Activated CD4-positive, alpha-beta T cell treated with anti-CD3 and anti-CD28 coated beads, Interleukin-2, amount 50 U/mL, for 4 hours (primary cell): Measurements from ENCODE around the gene CARD9.

ENCODE experiments used
- DNase-seq, 2 experiments: peaks; one replicate each; pipeline ENCODE4 v3.0.0-alpha.2; 2020

CARD9 gene

DNA sequence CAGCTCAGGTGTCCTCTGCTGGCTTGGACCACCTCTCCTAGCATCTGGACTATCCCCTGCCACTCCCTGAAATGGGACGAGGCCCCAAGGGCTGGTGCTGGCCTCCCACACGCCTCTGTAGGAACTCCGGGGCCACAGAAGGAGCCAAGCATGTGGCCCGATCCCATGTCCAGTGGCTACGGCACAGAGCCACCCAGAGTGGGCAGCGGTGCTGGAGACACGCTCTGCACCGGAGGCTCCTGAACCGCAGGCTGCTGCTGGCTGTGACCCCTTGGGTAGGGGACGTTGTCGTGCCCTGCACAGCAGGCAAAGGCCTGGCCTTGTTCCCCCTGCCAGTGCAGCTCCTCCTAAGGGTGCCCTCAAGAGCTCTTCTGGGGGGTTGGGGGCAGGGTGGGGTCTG lies 6.4 kb upstream of the CARD9 start:
- DNase-seq = no peak

DNA sequence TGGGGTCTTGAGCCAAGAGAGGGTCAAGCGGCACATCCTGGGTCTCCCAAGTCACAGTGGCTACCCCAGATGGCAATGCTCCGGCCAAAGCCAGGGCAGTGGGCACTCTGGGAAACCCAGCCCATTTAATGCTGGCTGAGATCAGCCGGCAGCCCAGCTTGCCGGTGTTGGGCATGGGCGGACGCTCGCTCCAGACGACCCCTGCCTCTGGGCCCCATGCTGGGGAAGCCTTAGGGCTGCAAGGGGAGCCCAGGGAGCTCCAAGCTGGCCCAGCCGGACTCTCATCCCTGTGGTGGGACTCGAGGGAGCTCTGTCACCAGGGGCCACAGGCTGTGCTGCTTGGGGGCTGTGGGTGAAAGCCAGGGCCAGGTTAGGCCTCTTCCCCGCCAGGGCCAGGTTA lies 5.9 kb upstream of the CARD9 start:
- DNase-seq = no peak

GRCh38 chr9:136379003-136379287 lies 5.5 kb upstream of the CARD9 start:
- DNase-seq = no peak

GRCh38 chr9:136378170-136379002 lies 4.9 kb upstream of the CARD9 start:
- DNase-seq = no peak

DNA sequence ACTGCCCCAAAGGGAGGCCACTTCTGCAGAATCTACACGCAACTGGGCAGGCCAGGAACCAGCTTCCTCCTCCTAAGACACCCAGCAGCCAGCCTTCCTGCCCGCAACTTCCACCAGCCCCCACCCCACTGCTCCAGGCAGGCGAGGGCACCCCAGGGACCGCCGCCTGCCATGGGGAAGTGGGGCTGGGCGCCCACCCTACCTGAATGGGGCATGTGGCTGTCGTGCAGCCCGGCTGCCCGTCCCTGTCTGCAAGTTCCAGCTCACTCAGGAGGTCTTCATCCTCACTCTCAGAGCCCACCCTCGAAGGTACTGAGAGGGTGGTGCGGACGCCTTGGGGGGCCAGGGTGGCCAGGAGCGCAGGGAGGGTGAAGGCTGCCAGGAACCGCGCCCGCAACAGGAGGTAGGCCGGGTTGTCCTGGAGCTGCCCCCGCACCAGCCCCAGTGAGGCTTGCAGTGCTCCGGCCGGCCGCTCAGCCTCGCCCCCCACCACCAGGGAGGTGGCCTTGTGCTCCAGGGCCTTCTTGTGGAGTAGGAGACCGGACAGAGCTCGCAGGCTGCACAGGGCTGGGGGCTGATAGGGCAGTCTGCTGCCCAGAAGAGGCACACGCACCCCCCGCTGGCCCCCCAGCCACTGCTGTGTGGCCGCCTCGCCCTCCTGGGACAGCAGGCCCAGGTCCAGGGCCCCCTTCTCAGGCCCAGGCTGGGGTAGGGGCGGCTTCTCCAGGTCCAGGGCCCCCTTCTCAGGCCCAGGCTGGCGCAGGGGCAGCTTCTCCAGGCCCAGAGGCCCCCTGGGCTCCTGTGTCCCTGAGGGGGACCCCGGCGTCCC lies 4.1 kb upstream of the CARD9 start:
- no peak for DNase-seq

- no peak for DNase-seq
Observed at GRCh38 chr9:136376457-136376856, 3.0 kb upstream of the CARD9 start.

DNA sequence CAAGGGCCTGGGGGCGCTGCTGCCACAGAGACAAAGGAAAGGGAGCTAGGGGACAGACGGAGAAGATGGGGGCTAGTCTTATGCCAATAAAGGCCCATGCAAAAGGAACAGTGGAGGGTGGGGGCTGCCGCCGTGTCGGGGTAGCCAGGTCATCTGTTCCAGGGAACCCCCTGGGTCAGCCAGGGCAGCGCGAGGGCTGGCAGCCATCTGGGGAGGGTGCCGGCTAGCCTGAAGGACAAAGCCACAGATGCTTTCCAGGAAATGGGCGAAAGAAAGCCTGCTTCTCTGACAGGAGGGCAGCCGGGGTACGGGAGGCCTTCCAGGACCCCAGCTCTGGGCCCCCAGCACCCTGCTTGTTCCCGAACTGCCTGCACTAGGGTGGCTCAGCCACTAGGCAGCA lies 1.6 kb upstream of the CARD9 start:
- no peak for DNase-seq

- no peak for DNase-seq
Observed at GRCh38 chr9:136374183-136374575, 710 bp upstream of the CARD9 start.

GRCh38 chr9:136372561-136373299 lies 739 bp downstream of the CARD9 start:
- DNase-seq = no peak

DNA sequence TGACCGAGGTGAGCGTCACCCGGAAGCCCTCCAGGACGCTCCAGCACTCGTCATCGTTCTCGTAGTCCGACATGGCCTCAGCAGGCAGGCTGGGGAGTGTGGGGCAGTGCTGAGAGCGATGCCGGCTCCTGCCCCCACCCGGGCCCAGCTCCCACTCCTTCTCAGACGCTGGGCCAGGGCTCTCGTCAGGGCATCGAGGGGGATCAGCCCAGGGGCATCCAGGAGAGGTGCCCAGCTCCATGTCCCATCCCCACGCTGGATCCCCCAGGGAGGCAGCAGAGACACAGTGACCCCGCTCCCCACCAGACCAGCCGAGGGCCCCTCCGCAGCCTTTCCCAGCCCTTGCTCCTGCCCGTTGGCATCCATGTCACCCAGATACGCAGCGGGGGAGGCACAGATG lies 1.5 kb downstream of the CARD9 start:
- no peak for DNase-seq

DNA sequence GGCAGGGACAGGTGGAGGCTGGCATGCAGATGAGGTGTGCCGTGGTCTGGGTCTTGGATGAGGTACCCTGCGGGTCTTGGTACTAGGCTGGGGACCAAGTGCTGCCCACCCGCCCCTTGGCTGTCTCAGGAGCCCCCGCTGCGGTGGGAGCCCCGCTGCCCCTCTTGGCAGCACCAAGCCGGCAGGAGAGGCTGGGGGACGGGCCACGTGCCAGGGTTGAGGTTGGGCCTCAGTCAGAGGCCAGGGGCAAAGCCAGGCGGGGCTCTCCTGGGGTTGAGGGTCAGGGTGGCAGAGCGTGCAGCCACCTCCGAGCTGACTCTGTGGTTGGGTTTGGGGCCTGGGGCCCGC lies 2.0 kb downstream of the CARD9 start:
- no peak for DNase-seq

GRCh38 chr9:136370687-136371532 lies 2.6 kb downstream of the CARD9 start:
- no peak for DNase-seq

DNA sequence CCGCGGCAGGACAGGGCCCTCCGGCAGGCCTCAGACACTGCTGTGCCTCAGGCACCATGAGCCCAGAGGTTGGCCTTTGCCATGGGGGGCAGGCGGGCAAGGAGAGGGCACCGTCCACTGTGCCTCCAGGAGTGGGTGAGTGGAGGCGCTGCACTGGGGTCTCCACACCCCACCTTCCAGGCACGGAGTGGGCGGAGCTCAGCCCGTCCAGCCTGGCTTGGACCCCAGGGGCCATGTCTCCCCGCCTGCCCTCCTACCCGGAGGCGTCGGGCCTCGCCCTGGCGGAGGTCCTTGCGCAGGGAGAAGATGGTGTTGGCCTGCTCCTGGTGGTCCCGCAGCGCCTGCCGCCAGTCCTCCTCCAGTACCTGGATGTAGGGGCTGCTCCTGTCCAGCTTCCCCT lies 3.4 kb downstream of the CARD9 start:
- DNase-seq = no peak

GRCh38 chr9:136368190-136368589 lies 5.3 kb downstream of the CARD9 start:
- no peak for DNase-seq

DNA sequence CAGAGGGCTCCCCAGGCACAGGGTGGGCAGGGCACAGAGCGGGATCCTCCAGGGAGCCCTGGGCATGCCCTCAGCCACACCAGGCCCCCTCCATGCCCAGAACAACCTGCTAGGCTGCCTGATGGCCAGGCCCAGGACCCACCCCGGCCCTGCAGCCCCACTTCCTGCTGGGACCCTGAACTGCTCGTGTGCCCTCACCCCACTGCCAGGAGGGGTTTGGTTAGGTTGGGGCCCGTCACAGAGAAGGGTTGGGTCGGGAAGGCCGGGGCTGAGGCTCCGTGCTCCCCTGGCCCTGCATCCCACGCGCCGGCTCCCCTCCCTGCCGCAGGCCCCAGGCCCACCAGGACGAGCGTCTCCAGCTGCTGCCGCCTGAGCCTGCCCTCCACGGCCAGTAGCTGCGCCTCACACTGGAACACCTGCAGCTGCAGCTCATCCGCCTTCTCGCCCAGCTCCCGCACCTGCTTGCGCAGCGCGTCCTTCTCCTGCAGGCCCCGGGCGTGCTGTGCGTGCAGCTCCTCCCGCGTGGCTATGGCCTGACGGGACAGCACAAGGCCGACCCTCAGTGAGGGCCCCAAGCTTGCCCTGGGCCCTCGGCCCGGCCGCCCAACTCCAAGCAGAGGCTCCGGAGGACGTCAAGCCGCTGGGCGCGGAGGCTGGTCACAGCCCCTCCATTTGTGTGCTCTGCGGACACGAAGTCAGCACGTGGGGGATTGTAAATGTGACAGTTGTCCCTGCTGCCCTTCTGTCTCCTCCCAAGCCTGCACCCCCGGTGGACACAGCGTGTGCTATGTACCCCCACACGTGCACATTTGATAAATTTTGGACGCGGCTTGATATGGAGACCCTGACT lies 5.9 kb downstream of the CARD9 start:
- DNase-seq = no peak

- DNase-seq = no peak
Observed at GRCh38 chr9:136366826-136367225, 6.6 kb downstream of the CARD9 start.

DNA sequence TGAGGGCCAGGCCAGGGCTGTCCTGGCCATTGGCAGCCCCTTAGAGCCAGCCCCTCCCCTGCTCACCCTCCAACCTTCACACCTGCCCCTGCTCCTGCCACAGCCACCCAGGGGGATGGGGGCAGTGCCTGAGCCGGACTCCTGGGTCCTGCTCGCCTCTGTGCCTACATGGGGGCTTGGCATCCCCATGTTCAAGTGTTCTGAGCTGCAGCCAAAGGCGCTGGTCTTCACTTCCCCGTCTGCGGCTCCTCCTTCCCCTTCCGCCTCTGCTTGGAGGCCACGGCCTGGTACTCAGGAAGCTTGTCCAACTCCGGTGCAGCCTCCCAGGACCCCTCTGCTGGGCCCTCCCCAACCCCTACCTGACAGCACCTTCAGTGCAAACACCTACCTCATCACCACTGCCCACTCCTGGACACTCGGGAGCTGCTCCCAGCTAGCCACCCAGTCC lies 7.7 kb downstream of the CARD9 start:
- DNase-seq = no peak

DNA sequence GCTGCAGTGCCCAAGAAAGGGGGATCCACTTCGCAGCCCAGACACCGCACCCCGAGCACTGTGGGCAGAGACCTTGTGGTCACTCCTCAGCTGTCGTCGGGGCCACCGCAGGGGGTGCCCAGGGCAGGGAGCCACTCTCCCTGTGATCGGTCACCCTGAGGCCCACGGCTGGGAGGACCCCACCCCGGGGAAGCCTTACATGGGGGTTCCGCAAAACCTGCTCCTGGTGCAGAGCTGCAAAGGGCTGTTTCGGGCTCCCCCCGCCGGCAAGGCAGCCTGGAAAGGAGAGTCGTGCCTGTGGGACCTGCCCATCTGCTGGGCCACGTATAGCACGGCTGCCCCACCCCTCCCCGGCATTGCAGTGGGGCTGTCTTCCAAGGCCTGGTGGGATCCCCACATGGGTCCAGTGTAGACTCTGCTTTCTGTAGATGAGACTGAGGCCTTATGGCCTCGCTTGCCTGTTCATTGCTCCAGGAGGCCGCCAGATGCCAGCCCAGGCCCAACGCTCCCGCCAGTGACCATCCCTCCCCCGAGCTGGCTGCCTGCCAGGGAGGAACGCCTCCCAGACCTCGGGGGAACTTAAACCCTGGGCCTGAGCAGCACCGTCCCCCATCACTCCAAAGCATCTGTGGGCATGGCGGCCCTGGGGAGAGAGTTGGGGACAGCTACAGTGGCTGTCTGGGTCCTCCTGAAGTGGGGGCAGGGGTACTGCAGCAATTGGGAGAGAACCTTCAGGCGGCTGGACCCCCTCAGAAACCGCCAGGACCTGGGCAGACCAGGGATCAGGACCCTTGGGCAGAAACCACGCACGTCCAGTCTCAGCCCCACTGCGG lies 8.3 kb downstream of the CARD9 start:
- DNase-seq = no peak

DNA sequence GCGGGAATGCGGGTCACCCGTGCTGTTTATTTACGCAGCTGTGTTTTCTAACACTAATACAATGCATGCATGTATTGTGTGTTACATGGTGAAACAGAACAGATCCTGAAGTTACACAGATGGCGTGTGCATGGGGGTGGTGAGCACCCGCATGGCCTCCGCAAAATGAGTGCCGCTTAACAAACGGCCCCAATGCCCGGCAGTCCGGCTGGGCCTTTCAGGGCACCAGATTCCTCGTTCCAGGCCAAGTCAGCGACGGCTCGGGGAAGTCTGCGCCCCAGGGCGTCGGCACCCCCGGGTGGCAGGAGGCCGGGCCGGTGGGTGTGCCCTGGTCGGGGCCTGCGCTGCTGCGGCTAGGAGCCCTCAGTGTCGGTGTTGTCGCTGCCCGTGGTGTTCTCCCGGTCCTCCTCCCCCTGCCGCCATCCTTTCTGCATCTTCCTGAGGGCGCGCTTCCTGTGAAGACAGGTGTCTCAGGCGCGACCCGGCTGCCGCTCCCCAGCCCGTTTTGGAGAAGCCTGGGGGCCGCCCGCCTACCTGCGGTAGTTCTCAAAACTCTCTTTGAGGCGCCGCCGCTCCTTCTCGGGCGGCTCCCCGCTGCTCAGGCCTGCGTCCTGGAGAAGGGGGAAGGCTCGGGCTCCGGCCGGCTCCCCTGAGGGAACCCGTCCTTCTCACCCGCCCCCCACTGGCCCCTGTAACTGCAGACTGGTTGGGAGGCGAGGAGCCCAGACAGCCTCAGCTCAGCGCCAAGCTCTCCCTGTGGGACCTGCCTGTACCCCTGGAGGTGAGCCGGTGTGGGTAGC lies 9.3 kb downstream of the CARD9 start:
- DNase-seq = no peak
